DOHH2 (cell line): Measurements from ENCODE around the gene LRRC2.

Source experiments
- EZH2phosphoT487 ChIP-seq: fragments of 200-600 bp; sonication (generic); IDR thresholded peaks from 2 replicates; pipeline ENCODE4 v1.6.1; 2017; ENCODE audit warnings: borderline replicate concordance, mild to moderate bottlenecking, antibody characterized with exemption, low read length, moderate library complexity, mixed read lengths
- TF ChIP-seq, protein P1 (sequence below): fragments of 200-600 bp; sonication (generic); IDR thresholded peaks from one replicate; pipeline ENCODE4 v1.5.1; 2014; ENCODE audit warnings: antibody characterized with exemption, mild to moderate bottlenecking, low read depth, low read length; ENCODE audit not compliant: poor library complexity, severe bottlenecking

GRCh38 chr3:46533091-46533490 is 33.0 kb downstream of the LRRC2 start:
- TF ChIP-seq, protein P1, sequence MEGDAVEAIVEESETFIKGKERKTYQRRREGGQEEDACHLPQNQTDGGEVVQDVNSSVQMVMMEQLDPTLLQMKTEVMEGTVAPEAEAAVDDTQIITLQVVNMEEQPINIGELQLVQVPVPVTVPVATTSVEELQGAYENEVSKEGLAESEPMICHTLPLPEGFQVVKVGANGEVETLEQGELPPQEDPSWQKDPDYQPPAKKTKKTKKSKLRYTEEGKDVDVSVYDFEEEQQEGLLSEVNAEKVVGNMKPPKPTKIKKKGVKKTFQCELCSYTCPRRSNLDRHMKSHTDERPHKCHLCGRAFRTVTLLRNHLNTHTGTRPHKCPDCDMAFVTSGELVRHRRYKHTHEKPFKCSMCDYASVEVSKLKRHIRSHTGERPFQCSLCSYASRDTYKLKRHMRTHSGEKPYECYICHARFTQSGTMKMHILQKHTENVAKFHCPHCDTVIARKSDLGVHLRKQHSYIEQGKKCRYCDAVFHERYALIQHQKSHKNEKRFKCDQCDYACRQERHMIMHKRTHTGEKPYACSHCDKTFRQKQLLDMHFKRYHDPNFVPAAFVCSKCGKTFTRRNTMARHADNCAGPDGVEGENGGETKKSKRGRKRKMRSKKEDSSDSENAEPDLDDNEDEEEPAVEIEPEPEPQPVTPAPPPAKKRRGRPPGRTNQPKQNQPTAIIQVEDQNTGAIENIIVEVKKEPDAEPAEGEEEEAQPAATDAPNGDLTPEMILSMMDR, result no peak
- TF ChIP-seq EZH2phosphoT487, result no peak
